SK-N-SH (cell line): Measurements from ENCODE around the gene SLC36A3. TPM values are rescaled to one million over a fixed set of nuclear protein-coding genes. Genes with fewer than 3 reads are reported as not detected.

ENCODE experiments used
- CTCF ChIA-PET: fragments of 300-600, 350-600 bp; formaldehyde crosslinking; extraction: SDS; loops from one replicate; lab custom pipeline; 2021; lab: Yijun Ruan, JAX
- POLR2A ChIA-PET: fragments of 350-600 bp; sonication (Branson Sonifier 250); formaldehyde crosslinking; extraction: SDS; loops from one replicate; lab custom pipeline; 2020; ENCODE audit warnings: antibody characterized with exemption, inconsistent platforms; lab: Yijun Ruan, JAX
- DNase-seq: peaks from one replicate; pipeline ENCODE4 v3.0.0; 2012
- H2AFZ ChIP-seq: fragments of 200-600 bp; sonication (generic); 2 replicates; pipeline ENCODE4 v1.8.1; 2016; ENCODE audit warnings: antibody characterized with exemption, mild to moderate bottlenecking, low read depth
- H3F3A ChIP-seq: fragments of 200-600 bp; sonication (generic); replicated peaks from 2 replicates; pipeline ENCODE3; 2016; ENCODE audit warnings: antibody characterized with exemption, mild to moderate bottlenecking; ENCODE audit not compliant: insufficient read depth
- H3K27ac ChIP-seq, 2 experiments: fragments of 200-500 bp in 1 of 2; fragments of 200-600 bp in 1 of 2; sonication (Bioruptor generic) in 1 of 2; sonication (generic), shearing (Covaris generic) in 1 of 2; 2 replicates each; pipeline versions ENCODE4 v1.5.1 to v1.6.1; 2014 to 2016; ENCODE audit warnings: low read depth in 2 of 2, inconsistent platforms in 1 of 2, low read length in 1 of 2, mild to moderate bottlenecking in 1 of 2, mixed read lengths in 1 of 2
- H3K27me3 ChIP-seq: fragments of 200-600 bp; sonication (generic), shearing (Covaris generic); 2 replicates; pipeline ENCODE4 v1.6.1; 2016; ENCODE audit warnings: mixed run types; ENCODE audit not compliant: insufficient read depth
- H3K36me3 ChIP-seq, 2 experiments: fragments of 200-500 bp in 1 of 2; fragments of 200-600 bp in 1 of 2; sonication (Bioruptor generic) in 1 of 2; sonication (generic) in 1 of 2; replicated peaks in 1 of 2; 2 replicates each; pipeline versions ENCODE3 to v1.5.1; 2014 to 2016; ENCODE audit warnings: low read length in 1 of 2, mild to moderate bottlenecking in 1 of 2; ENCODE audit not compliant: insufficient read depth in 2 of 2, control insufficient read depth in 1 of 2
- H3K4me1 ChIP-seq, 2 experiments: fragments of 200-500 bp in 1 of 2; fragments of 200-600 bp in 1 of 2; sonication (Bioruptor generic) in 1 of 2; sonication (generic), shearing (Covaris generic) in 1 of 2; 2 replicates each; pipeline versions ENCODE4 v1.5.1 to v1.6.1; 2014 to 2016; ENCODE audit warnings: low read depth in 1 of 2, low read length in 1 of 2, mixed run types in 1 of 2; ENCODE audit not compliant: insufficient read depth in 2 of 2, control insufficient read depth in 1 of 2
- H3K4me2 ChIP-seq: fragments of 200-600 bp; sonication (generic), shearing (Covaris generic); 2 replicates; pipeline ENCODE4 v1.6.1; 2017; ENCODE audit warnings: mixed run types
- H3K4me3 ChIP-seq, 2 experiments: fragments of 200-500 bp in 1 of 2; fragments of 200-600 bp in 1 of 2; sonication (Bioruptor generic) in 1 of 2; sonication (generic), shearing (Covaris generic) in 1 of 2; 2 replicates each; pipeline versions ENCODE4 v1.5.1 to v1.8.1; 2014 to 2016; ENCODE audit warnings: low read depth in 2 of 2, inconsistent platforms in 1 of 2, low read length in 1 of 2, mild to moderate bottlenecking in 1 of 2, mixed read lengths in 1 of 2, moderate library complexity in 1 of 2
- H3K79me2 ChIP-seq: fragments of 200-600 bp; sonication (generic); 2 replicates; pipeline ENCODE4 v1.8.1; 2017; ENCODE audit warnings: mild to moderate bottlenecking; ENCODE audit not compliant: insufficient read depth
- H3K9ac ChIP-seq: fragments of 200-600 bp; sonication (generic); 2 replicates; pipeline ENCODE4 v1.6.1; 2017; ENCODE audit warnings: mixed run types
- H3K9me2 ChIP-seq: fragments of 200-600 bp; sonication (generic); 2 replicates; pipeline ENCODE4 v1.6.1; 2017; ENCODE audit warnings: mixed run types
- H3K9me3 ChIP-seq: fragments of 200-600 bp; sonication (generic); 2 replicates; pipeline ENCODE4 v1.6.1; 2017; ENCODE audit warnings: mixed run types, mild to moderate bottlenecking, moderate library complexity
- H4K20me1 ChIP-seq: fragments of 200-600 bp; sonication (generic); 2 replicates; pipeline ENCODE4 v1.6.1; 2017; ENCODE audit warnings: mild to moderate bottlenecking, mixed run types; ENCODE audit not compliant: insufficient read depth
- CTCF ChIP-seq: fragments of 200-600 bp; sonication (generic); IDR thresholded peaks from 2 replicates; pipeline ENCODE4 v1.6.1; 2017; ENCODE audit warnings: antibody characterized with exemption, mild to moderate bottlenecking, moderate library complexity
- GABPA ChIP-seq: IDR thresholded peaks from 2 replicates; pipeline ENCODE4 v1.4.0; 2012; ENCODE audit warnings: low read depth, mild to moderate bottlenecking
- IRF3 ChIP-seq: fragments of 150-350 bp; IDR thresholded peaks from 2 replicates; pipeline ENCODE4 v1.6.1; 2016; ENCODE audit warnings: mild to moderate bottlenecking, low read depth, low read length
- JUND ChIP-seq: IDR thresholded peaks from 2 replicates; pipeline ENCODE4 v1.4.0; 2012
- MAX ChIP-seq: IDR thresholded peaks from 2 replicates; pipeline ENCODE4 v1.4.0; 2012; ENCODE audit warnings: low read depth
- MEF2A ChIP-seq: IDR thresholded peaks from 2 replicates; pipeline ENCODE4 v1.4.0; 2012; ENCODE audit warnings: low read depth, borderline replicate concordance
- MXI1 ChIP-seq: IDR thresholded peaks from 2 replicates; pipeline ENCODE4 v1.6.1; 2012; ENCODE audit warnings: mild to moderate bottlenecking, low read depth, low read length, improper control_type of control experiment
- NFIC ChIP-seq: IDR thresholded peaks from 2 replicates; pipeline ENCODE4 v1.4.0; 2012; ENCODE audit warnings: borderline replicate concordance
- SMC3 ChIP-seq: IDR thresholded peaks from 2 replicates; pipeline ENCODE4 v1.6.1; 2012; ENCODE audit warnings: low read depth, low read length, improper control_type of control experiment
- TAF1 ChIP-seq: IDR thresholded peaks from 2 replicates; pipeline ENCODE4 v1.6.1; 2012; ENCODE audit warnings: low read depth, mild to moderate bottlenecking, low read length, moderate library complexity, borderline replicate concordance
- TCF12 ChIP-seq: IDR thresholded peaks from 2 replicates; pipeline ENCODE4 v1.4.0; 2012
- ZBTB33 ChIP-seq: IDR thresholded peaks from 2 replicates; pipeline ENCODE4 v1.4.0; 2012; ENCODE audit warnings: low read depth, borderline replicate concordance
- WGBS: methylation state at CpG from one replicate; pipeline ENCODE4 v1.1.6; 2017; ENCODE audit warnings: low lambda C conversion rate; 5-methylcytosine and 5-hydroxymethylcytosine counted together
- polyA plus RNA-seq, 3 experiments: library from polyadenylated mRNA; depleted of rRNA; stranded (reverse); fragments of >200 nt; gene quantifications; 2 replicates each; pipeline ENCODE4 v1.2.3, GENCODE V29; 2012
- TF ChIP-seq, protein P1 (sequence below): IDR thresholded peaks from 2 replicates; pipeline ENCODE4; 2012

SLC36A3 gene
- polyA plus RNA-seq, 1 of the 3 experiments (the other 2 are of a cell fraction) = not detected

GRCh38 chr5:151347369-151347768 is 43.8 kb upstream of the SLC36A3 start, which contains the start of gene SLC36A2:
TSS of gene SLC36A2 (minus strand) at chr5:151347559. CDS start at chr5:151347460, 99 bp downstream.
- no peak within 1 kb of the TSS for H3K27ac ChIP-seq
- H3K9ac ChIP-seq = no peak within 1 kb of the TSS
- TF ChIP-seq, protein P1, sequence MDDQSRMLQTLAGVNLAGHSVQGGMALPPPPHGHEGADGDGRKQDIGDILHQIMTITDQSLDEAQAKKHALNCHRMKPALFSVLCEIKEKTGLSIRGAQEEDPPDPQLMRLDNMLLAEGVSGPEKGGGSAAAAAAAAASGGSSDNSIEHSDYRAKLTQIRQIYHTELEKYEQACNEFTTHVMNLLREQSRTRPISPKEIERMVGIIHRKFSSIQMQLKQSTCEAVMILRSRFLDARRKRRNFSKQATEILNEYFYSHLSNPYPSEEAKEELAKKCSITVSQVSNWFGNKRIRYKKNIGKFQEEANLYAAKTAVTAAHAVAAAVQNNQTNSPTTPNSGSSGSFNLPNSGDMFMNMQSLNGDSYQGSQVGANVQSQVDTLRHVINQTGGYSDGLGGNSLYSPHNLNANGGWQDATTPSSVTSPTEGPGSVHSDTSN = no peak
- no peak for TF ChIP-seq JUND
- no peak for TF ChIP-seq CTCF
- TF ChIP-seq TCF12 = no peak
- TF ChIP-seq MXI1 = no peak
- TF ChIP-seq MEF2A = no peak
- no peak for TF ChIP-seq MAX
- TF ChIP-seq ZBTB33 = no peak
- no peak for TF ChIP-seq TAF1
- no peak for TF ChIP-seq GABPA
- no peak for TF ChIP-seq IRF3
- no peak for TF ChIP-seq NFIC
- TF ChIP-seq SMC3 = no peak
- H3K9me3 ChIP-seq = no peaks in the 10 kb centered on the region
- H3F3A ChIP-seq = no peaks in the 10 kb centered on the region
- 23% methylated on average over 8 of the region's 8 CpGs for WGBS
- no peaks in the 10 kb centered on the region for H3K9me2 ChIP-seq
- no peaks in the 10 kb centered on the region for H3K79me2 ChIP-seq
- CTCF ChIA-PET = interaction anchor here (0.7 to 1.5 kb wide), 4 partner anchors 13 to 305 kb away, joined by 3 to 6 read pairs (median 3); partner anchors contain the start of gene SLC36A1
- DNase-seq = no peak
- no peaks in the 10 kb centered on the region for H4K20me1 ChIP-seq
- POLR2A ChIA-PET = no interaction called here
- no peaks in the 10 kb centered on the region for H3K36me3 ChIP-seq
- no peak within 1 kb of the TSS for H3K4me3 ChIP-seq
- no peaks in the 10 kb centered on the region for H3K4me1 ChIP-seq
- H3K27me3 ChIP-seq = no peaks in the 10 kb centered on the region; the same call in 1 of the 2 replicates
- H3K4me2 ChIP-seq = no peak within 1 kb of the TSS
- H2AFZ ChIP-seq = no peak within 1 kb of the TSS
